Ovary (tissue), 3 donors: ENCODE results near the gene GPR119.

Source experiments
- EP300 ChIP-seq: sonication (generic); formaldehyde crosslinking; IDR thresholded peaks from one replicate; pipeline ENCODE4 v1.6.1; 2017; ENCODE audit warnings: antibody characterized with exemption
- POLR2A ChIP-seq: fragments of 450-650 bp; IDR thresholded peaks from one replicate; pipeline ENCODE4 v1.6.1; 2017; ENCODE audit warnings: antibody characterized with exemption, mild to moderate bottlenecking, moderate library complexity
- TF ChIP-seq, protein P1 (sequence below), 3 donors: fragments of 450-650 bp in 2 of 3; fragments of 200-600 bp in 1 of 3; IDR thresholded peaks; one replicate each; pipeline versions ENCODE4 v1.5.1 to v1.8.0; 2016 to 2022; ENCODE audit warnings: antibody characterized with exemption in 3 of 3, mild to moderate bottlenecking in 1 of 3
- donor health status: DM: no; HTN: no; CAD: no.

DNA sequence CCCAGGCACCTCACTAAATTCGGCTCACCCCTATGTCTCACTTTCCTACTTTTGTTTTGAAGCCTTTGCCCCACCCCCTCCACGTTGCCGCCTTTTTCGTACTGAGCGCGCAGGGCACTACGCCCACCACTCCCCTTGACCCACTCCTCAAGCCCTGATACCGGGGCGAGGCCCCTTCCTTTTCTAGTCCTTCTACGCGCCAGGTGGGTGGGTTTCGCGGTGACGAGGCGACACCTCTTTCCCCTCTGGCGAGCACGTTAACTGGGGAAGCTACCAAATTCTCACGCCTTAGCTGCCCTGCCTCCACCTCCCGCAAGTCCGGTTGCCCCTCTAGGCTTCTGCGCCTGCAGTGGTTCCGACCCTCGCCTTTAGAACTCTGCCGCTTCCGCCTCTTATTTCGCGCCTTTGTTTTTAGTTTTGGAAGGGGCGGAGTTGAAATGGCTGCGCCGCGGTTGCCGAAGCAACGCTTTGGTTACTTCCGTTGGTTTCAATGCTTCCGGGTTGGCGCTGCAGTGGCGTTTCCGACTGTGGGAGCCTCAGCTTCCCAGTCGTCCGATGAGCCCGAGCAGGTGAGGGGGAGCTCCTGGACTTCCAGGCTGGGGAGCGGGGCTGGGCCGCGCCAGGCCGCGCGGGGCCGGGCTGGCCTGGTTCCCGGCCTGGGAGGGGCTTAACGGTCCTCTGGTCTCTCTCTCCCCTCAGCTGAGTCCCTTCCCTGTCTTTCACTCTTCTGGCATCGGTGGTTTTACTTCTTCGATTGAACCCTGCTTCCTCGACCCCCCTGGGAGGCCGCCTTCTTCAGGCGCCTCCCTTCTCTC is 45.9 kb downstream of the GPR119 start, which contains the start of gene SLC25A14:
- TF ChIP-seq, protein P1, sequence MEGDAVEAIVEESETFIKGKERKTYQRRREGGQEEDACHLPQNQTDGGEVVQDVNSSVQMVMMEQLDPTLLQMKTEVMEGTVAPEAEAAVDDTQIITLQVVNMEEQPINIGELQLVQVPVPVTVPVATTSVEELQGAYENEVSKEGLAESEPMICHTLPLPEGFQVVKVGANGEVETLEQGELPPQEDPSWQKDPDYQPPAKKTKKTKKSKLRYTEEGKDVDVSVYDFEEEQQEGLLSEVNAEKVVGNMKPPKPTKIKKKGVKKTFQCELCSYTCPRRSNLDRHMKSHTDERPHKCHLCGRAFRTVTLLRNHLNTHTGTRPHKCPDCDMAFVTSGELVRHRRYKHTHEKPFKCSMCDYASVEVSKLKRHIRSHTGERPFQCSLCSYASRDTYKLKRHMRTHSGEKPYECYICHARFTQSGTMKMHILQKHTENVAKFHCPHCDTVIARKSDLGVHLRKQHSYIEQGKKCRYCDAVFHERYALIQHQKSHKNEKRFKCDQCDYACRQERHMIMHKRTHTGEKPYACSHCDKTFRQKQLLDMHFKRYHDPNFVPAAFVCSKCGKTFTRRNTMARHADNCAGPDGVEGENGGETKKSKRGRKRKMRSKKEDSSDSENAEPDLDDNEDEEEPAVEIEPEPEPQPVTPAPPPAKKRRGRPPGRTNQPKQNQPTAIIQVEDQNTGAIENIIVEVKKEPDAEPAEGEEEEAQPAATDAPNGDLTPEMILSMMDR (IDR thresholded peaks at IDR 0.05), result no peak
- TF ChIP-seq POLR2A, result no peak
- TF ChIP-seq EP300, result no peak
